SK-N-DZ (cell line): ENCODE data around the gene IL4. TPM values are rescaled to one million over a fixed set of nuclear protein-coding genes. Genes with fewer than 3 reads are reported as not detected.
"Not testable (repeated sequence)": the region's sequence is repeated elsewhere in the genome, so short reads cannot be mapped to it uniquely, and the experiment has no call there.

Experiments used
- DNase-seq: peaks from one replicate; pipeline ENCODE4 v3.0.0-alpha.2; 2015; ENCODE audit warnings: low spot score
- polyA plus RNA-seq, 2 experiments: library from polyadenylated mRNA; depleted of rRNA; stranded (reverse); fragments of >200 nt; gene quantifications; 2 replicates each; pipeline ENCODE4 v1.2.3, GENCODE V29; 2014

The IL4 gene
- polyA plus RNA-seq (2014; cell fraction: cytosol; rRNA removed): not detected in 2 replicates
- polyA plus RNA-seq (2014; cell fraction: nucleus; rRNA removed): not detected in 2 replicates

GRCh38 chr5:132673939-132674630 is at the start of gene IL4:
TSS of gene IL4 (plus strand) at chr5:132673989. CDS start at chr5:132674051, 62 bp downstream.
- DNase-seq: no peak

- DNase-seq: no peak
These were observed 46.3 kb upstream of the IL4 start for GRCh38 chr5:132627470-132627869.

GRCh38 chr5:132628814-132629213 is 45.0 kb upstream of the IL4 start:
- DNase-seq: no peak

GRCh38 chr5:132629230-132629944 is 44.4 kb upstream of the IL4 start:
- no peak for DNase-seq

- not testable (repeated sequence) for DNase-seq
These were observed 40.2 kb upstream of the IL4 start for GRCh38 chr5:132633587-132633986.

GRCh38 chr5:132635873-132636272 is 37.9 kb upstream of the IL4 start:
- DNase-seq: no peak

- DNase-seq: no peak
These were observed 36.5 kb upstream of the IL4 start for GRCh38 chr5:132637241-132637640.

- DNase-seq: no peak
These were observed 34.1 kb upstream of the IL4 start for GRCh38 chr5:132639706-132640130.

- DNase-seq: no peak
These were observed 33.2 kb upstream of the IL4 start for GRCh38 chr5:132640613-132641012.

- DNase-seq: no peak
These were observed 32.5 kb upstream of the IL4 start for GRCh38 chr5:132641241-132641723.

- DNase-seq: no peak
These were observed 31.9 kb upstream of the IL4 start for GRCh38 chr5:132641841-132642240.

- no peak for DNase-seq
These were observed 29.6 kb upstream of the IL4 start for GRCh38 chr5:132644177-132644576.

- DNase-seq: no peak
These were observed 27.1 kb upstream of the IL4 start for GRCh38 chr5:132646583-132647266.

- no peak for DNase-seq
These were observed 26.3 kb upstream of the IL4 start for GRCh38 chr5:132647473-132647872.

- DNase-seq: no peak
These were observed 25.4 kb upstream of the IL4 start for GRCh38 chr5:132648355-132648754.

GRCh38 chr5:132651838-132652469 is 21.8 kb upstream of the IL4 start:
- no peak for DNase-seq

- DNase-seq: no peak
These were observed 20.1 kb upstream of the IL4 start for GRCh38 chr5:132653716-132654115.

GRCh38 chr5:132655821-132656773 is 17.7 kb upstream of the IL4 start:
- DNase-seq: peak; percentile 36

GRCh38 chr5:132656774-132657355 is 16.9 kb upstream of the IL4 start:
- no peak for DNase-seq
